Ascending aorta (tissue), 2 donors: ENCODE measurements around the gene ENTREP1. TPM values are rescaled to one million over a fixed set of nuclear protein-coding genes. Genes with fewer than 3 reads are reported as not detected.
A peak's percentile ranks its signal among the peaks of the same experiment; 100 is the strongest.

Source experiments
- DNase-seq, 2 donors: peaks; one replicate each; pipeline ENCODE4 v3.0.0-alpha.2; 2019; ENCODE audit warnings: low spot score in 2 of 2
- H3K27ac ChIP-seq, 2 donors: fragments of 200-600 bp; sonication (generic); one replicate each; pipeline ENCODE4 v1.5.1; 2016 to 2017; ENCODE audit warnings: mild to moderate bottlenecking in 1 of 2
- H3K27me3 ChIP-seq: fragments of 200-600 bp; sonication (generic); one replicate; pipeline ENCODE4 v1.5.1; 2017
- H3K36me3 ChIP-seq, 2 donors: fragments of 200-600 bp; sonication (generic); one replicate each; pipeline ENCODE4 v1.5.1; 2016
- H3K4me1 ChIP-seq, 2 donors: fragments of 200-600 bp; sonication (generic); one replicate each; pipeline ENCODE4 v1.5.1; 2016 to 2017; ENCODE audit warnings: mild to moderate bottlenecking in 1 of 2
- H3K4me3 ChIP-seq, 2 donors: fragments of 200-600 bp; sonication (generic); one replicate each; pipeline ENCODE4 v1.5.1; 2016 to 2017; ENCODE audit warnings: mild to moderate bottlenecking in 1 of 2
- H3K9me3 ChIP-seq, 2 donors: fragments of 200-600 bp; sonication (generic); one replicate each; pipeline ENCODE4 v1.5.1; 2016
- intact Hi-C: fragments of 100-400 bp; cut with DNase I; formaldehyde crosslinking; loops from one replicate; pipeline ENCODE4 v1.15.1; 2023
- total RNA-seq: library from RNA; depleted of rRNA; stranded (reverse); fragments of >200 nt; gene quantifications from one replicate; pipeline ENCODE4 v1.1.0, GENCODE V29; 2016
- TF ChIP-seq, protein P1 (sequence below), 3 experiments: fragments of 200-600 bp in 2 of 3; fragments of 450-650 bp in 1 of 3; sonication (generic) in 2 of 3; IDR thresholded peaks; one replicate each; pipeline ENCODE4 v1.5.1; 2016 to 2019; ENCODE audit warnings: antibody characterized with exemption in 3 of 3, mild to moderate bottlenecking in 1 of 3, moderate library complexity in 1 of 3

The ENTREP1 gene
- total RNA-seq, 1 donor from 2014 or later = 4.2 TPM

DNA sequence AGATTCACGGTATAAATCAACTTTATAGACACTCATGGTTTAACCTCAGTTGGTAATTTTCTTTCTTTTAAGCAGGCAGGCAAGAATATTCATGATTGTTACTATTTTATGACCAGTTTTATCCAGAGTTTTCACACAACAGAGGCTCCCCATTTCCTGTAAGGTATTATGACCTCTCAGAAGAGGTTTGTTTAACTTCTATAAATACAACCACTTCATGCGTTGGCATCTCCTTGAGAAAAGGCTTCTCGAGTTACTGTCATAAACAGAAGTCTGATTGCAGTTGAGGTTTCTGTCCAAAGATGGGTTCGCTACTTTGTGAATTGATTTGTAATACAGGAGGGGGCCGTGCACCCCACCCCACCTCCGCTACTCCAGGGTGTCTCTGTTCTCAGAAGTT is 55.3 kb downstream of the ENTREP1 start:
- intact Hi-C loops = no loop called here
- Histone ChIP-seq H3K27ac (peak overlapping the region in 1 of 2 donors; percentile 43), H3K4me3 (no peak overlapping the region), H3K9me3 (no peaks in the 10 kb centered on the region), H3K36me3 (no peaks in the 10 kb centered on the region), H3K4me1 (peaks cover 4 to 16% of the 10 kb centered on the region in 2 donors), H3K27me3 (no peaks in the 10 kb centered on the region)
- no peak for DNase-seq
- TF ChIP-seq, protein P1, sequence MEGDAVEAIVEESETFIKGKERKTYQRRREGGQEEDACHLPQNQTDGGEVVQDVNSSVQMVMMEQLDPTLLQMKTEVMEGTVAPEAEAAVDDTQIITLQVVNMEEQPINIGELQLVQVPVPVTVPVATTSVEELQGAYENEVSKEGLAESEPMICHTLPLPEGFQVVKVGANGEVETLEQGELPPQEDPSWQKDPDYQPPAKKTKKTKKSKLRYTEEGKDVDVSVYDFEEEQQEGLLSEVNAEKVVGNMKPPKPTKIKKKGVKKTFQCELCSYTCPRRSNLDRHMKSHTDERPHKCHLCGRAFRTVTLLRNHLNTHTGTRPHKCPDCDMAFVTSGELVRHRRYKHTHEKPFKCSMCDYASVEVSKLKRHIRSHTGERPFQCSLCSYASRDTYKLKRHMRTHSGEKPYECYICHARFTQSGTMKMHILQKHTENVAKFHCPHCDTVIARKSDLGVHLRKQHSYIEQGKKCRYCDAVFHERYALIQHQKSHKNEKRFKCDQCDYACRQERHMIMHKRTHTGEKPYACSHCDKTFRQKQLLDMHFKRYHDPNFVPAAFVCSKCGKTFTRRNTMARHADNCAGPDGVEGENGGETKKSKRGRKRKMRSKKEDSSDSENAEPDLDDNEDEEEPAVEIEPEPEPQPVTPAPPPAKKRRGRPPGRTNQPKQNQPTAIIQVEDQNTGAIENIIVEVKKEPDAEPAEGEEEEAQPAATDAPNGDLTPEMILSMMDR (IDR thresholded peaks at IDR 0.05) = no peak

DNA sequence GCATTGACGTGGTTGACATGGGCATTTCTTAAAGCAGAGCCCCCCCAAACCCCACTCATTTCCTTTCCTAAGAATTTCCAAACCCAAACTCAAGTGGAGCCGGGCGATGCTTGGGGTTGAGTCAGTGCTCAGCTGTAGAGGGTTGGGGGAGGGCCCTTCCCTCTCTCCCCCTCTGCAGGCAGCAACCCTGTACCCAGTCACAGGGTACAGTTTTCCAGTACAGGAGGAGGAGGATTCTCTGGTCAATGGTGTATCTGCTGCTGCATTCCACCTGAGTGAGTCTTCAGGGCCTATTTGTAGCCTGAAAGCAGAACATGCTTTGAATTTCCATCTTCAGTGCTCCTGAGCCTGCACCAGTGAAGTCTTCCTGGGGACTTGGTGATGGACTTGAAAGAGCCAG is 55.8 kb downstream of the ENTREP1 start:
- H3K27ac ChIP-seq = no peak overlapping the region
- intact Hi-C loops = no loop called here

DNA sequence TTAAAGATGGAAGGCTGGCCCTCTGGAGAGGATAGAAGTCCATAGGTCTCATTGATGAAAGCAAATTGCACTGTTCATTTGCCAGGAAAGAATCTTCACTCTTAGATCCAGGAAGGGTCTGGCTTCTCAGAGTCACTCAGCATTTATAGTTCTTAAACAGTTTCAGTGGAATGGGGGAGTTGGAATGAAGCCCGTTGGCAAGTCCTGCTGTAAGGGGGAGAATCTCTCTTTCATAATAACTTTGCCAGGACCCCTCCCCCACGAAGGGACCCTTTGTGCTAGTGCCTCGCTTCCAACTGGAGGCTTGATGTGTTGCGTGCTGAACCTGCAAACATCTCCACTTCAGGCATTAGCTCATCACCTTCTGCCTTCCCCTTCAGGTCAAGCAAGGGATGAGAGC is 57.1 kb downstream of the ENTREP1 start:
- Histone ChIP-seq H3K27me3 (no peaks in the 10 kb centered on the region), H3K36me3 (peaks cover 0 to 5% of the 10 kb centered on the region in 2 donors), H3K4me1 (peaks cover 4 to 7% of the 10 kb centered on the region in 2 donors), H3K9me3 (no peaks in the 10 kb centered on the region), H3K27ac (no peak overlapping the region), H3K4me3 (no peak overlapping the region)
- DNase-seq = no peak
- intact Hi-C loops = no loop called here
- TF ChIP-seq, protein P1 (IDR thresholded peaks at IDR 0.05) = no peak

More for the DNA sequence above, 55.8 kb downstream of the ENTREP1 start:
- TF ChIP-seq, protein P1 (IDR thresholded peaks at IDR 0.05) = no peak
- no peaks in the 10 kb centered on the region for H3K9me3 ChIP-seq
- peaks cover 4 to 16% of the 10 kb centered on the region in 2 donors for H3K4me1 ChIP-seq
- no peaks in the 10 kb centered on the region for H3K36me3 ChIP-seq
- H3K4me3 ChIP-seq = no peak overlapping the region
- DNase-seq = no peak
- H3K27me3 ChIP-seq = no peaks in the 10 kb centered on the region

DNA sequence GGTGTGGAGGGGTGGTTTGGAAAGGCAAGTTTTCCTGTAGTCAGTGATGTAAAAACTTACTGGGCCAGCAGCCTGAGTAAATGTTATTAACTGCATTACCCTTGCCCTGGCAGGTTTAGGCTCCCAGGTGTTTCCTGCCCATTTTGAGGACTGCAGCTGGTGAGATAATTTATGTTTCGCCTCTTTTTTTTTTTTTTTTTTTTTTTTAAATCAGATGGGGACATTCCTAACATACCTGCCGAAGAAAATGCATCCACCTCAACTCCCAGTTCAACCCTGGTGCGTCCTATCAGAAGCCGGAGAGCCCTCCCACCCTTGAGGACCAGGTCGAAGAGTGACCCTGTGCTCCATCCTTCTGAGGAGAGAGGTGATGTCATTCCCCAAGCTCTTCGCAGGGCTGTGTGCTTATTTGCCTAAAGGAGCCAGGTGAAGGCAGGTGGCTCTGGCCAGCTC is 60.6 kb downstream of the ENTREP1 start:
- no peaks in the 10 kb centered on the region for H3K4me1 ChIP-seq
- H3K4me3 ChIP-seq = no peak overlapping the region
- DNase-seq = no peak
- peaks cover 0 to 7% of the 10 kb centered on the region in 2 donors for H3K36me3 ChIP-seq
- H3K27me3 ChIP-seq = no peaks in the 10 kb centered on the region
- TF ChIP-seq, protein P1 (IDR thresholded peaks at IDR 0.05) = no peak
- intact Hi-C loops = no loop called here
- H3K27ac ChIP-seq = no peak overlapping the region
- H3K9me3 ChIP-seq = no peaks in the 10 kb centered on the region

DNA sequence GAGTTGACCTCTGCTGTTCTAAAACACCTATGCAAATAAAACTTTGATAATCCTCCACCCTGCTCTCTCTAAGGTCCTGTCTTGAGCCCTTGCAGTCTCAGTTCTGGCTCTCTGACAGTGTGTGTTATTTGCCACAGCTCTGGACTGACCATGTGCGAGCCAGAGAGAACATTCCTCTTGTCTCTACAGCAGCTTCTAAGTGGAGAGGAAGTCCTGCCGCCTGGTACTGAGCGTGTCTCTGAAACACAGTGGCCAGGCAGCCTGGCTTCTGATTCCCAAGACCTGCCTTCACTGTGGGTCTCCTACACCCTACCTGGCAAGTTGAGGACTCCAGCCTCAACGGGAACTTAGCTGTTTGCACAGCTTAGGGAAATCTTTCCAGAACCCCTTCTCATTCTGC is 61.6 kb downstream of the ENTREP1 start:
- no peak for DNase-seq
- no peak overlapping the region for H3K27ac ChIP-seq
- H3K9me3 ChIP-seq = no peaks in the 10 kb centered on the region
- no peak overlapping the region for H3K4me3 ChIP-seq
- H3K4me1 ChIP-seq = peaks cover 3 to 5% of the 10 kb centered on the region in 2 donors
- intact Hi-C loops = no loop called here
- H3K36me3 ChIP-seq = peaks cover 0 to 7% of the 10 kb centered on the region in 2 donors
- H3K27me3 ChIP-seq = no peaks in the 10 kb centered on the region
- TF ChIP-seq, protein P1 (IDR thresholded peaks at IDR 0.05) = no peak

DNA sequence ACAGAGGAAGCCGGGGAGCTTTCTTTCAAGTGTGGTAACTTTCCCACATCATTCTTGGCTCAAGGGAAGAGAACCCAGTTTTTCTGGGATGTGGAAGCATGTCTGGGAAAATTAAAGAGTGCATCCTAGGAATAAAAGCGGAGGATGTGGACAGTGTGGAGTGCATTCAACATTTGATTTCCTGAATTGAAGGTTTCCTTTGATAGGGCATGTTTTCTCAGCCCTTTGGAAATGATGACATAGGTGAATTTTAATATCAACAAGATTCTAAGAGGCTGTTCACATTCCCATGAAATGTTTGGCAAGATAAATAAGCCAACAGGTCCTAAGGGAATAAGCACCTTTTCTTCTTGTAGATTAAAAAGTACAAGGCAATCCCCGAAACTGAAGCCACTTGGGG is 63.6 kb downstream of the ENTREP1 start:
- intact Hi-C loops = no loop called here
- TF ChIP-seq, protein P1 (IDR thresholded peaks at IDR 0.05) = no peak
- no peak for DNase-seq

More for the DNA sequence above, 63.6 kb downstream of the ENTREP1 start:
- peaks cover 5 to 13% of the 10 kb centered on the region in 2 donors for H3K4me1 ChIP-seq
- peaks cover 0 to 7% of the 10 kb centered on the region in 2 donors for H3K36me3 ChIP-seq
- no peaks in the 10 kb centered on the region for H3K27me3 ChIP-seq
- H3K9me3 ChIP-seq = no peaks in the 10 kb centered on the region
- no peak overlapping the region for H3K27ac ChIP-seq
- H3K4me3 ChIP-seq = no peak overlapping the region
